Trophoblast cell (in vitro differentiated cells and primary cell): ENCODE results near the gene OLFML3.

Source experiments
- DNase-seq, 2 donors: peaks; one replicate each; pipeline ENCODE4 v3.0.0-alpha.2; 2016
- H2AFZ ChIP-seq: 2 replicates; pipeline ENCODE4 v1.6.1; 2013; ENCODE audit warnings: low read length, moderate library complexity, mild to moderate bottlenecking; ENCODE audit not compliant: insufficient read depth, poor library complexity
- H2AK5ac ChIP-seq: 2 replicates; pipeline ENCODE4 v1.6.1; 2013; ENCODE audit warnings: mild to moderate bottlenecking, low read length
- H2BK120ac ChIP-seq: 2 replicates; pipeline ENCODE4 v1.6.1; 2013; ENCODE audit warnings: low read length, mild to moderate bottlenecking, moderate library complexity; ENCODE audit not compliant: insufficient read depth, poor library complexity
- H2BK12ac ChIP-seq: 2 replicates; pipeline ENCODE4 v1.6.1; 2013; ENCODE audit warnings: mild to moderate bottlenecking, low read length, moderate library complexity
- H2BK5ac ChIP-seq: 2 replicates; pipeline ENCODE4 v1.6.1; 2013; ENCODE audit warnings: low read length, low read depth, moderate library complexity, mild to moderate bottlenecking; ENCODE audit not compliant: poor library complexity
- H3K14ac ChIP-seq: 2 replicates; pipeline ENCODE4 v1.6.1; 2013; ENCODE audit warnings: mild to moderate bottlenecking, low read length
- H3K18ac ChIP-seq: 2 replicates; pipeline ENCODE4 v1.6.1; 2013; ENCODE audit warnings: mild to moderate bottlenecking, low read length
- H3K23ac ChIP-seq: 2 replicates; pipeline ENCODE4 v1.6.1; 2013; ENCODE audit warnings: low read length
- H3K27ac ChIP-seq: 2 replicates; pipeline ENCODE4 v1.5.1; 2013; ENCODE audit warnings: low read depth, mild to moderate bottlenecking, inconsistent platforms, low read length, moderate library complexity
- H3K27me3 ChIP-seq: 2 replicates; pipeline ENCODE4 v1.6.1; 2013; ENCODE audit warnings: inconsistent platforms, mild to moderate bottlenecking, low read length, moderate library complexity; ENCODE audit not compliant: insufficient read depth
- H3K36me3 ChIP-seq, 2 experiments: 1 replicate in 1 of 2; 2 replicates in 1 of 2; pipeline ENCODE4 v1.6.1; 2013; ENCODE audit warnings: low read length in 2 of 2, mild to moderate bottlenecking in 2 of 2, moderate library complexity in 1 of 2; ENCODE audit not compliant: insufficient read depth in 2 of 2, control insufficient read depth in 1 of 2
- H3K4ac ChIP-seq: 2 replicates; pipeline ENCODE4 v1.6.1; 2013; ENCODE audit warnings: low read depth, mild to moderate bottlenecking, low read length, moderate library complexity
- H3K4me1 ChIP-seq, 2 experiments: 1 replicate in 1 of 2; 2 replicates in 1 of 2; pipeline ENCODE4 v1.6.1; 2013; ENCODE audit warnings: low read length in 2 of 2, mild to moderate bottlenecking in 2 of 2, moderate library complexity in 1 of 2; ENCODE audit not compliant: insufficient read depth in 2 of 2, control insufficient read depth in 1 of 2
- H3K4me2 ChIP-seq: 2 replicates; pipeline ENCODE4 v1.6.1; 2013; ENCODE audit warnings: inconsistent platforms, mild to moderate bottlenecking, low read length, moderate library complexity
- H3K4me3 ChIP-seq: 2 replicates; pipeline ENCODE4 v1.5.1; 2013; ENCODE audit warnings: mild to moderate bottlenecking, low read depth, low read length, inconsistent platforms
- H3K79me1 ChIP-seq: one replicate; pipeline ENCODE4 v1.6.1; 2013; ENCODE audit warnings: low read length
- H3K79me2 ChIP-seq: 2 replicates; pipeline ENCODE4 v1.6.1; 2013; ENCODE audit warnings: low read length, mild to moderate bottlenecking; ENCODE audit not compliant: control insufficient read depth, insufficient read depth, poor library complexity
- H3K9ac ChIP-seq: 2 replicates; pipeline ENCODE4 v1.6.1; 2013; ENCODE audit warnings: mild to moderate bottlenecking, low read length
- H3K9me3 ChIP-seq: 2 replicates; pipeline ENCODE4 v1.6.1; 2013; ENCODE audit warnings: low read depth, mild to moderate bottlenecking, control low read depth, inconsistent platforms, low read length; ENCODE audit not compliant: insufficient read depth
- H4K12ac ChIP-seq: 2 replicates; pipeline ENCODE4 v1.6.1; 2013; ENCODE audit warnings: low read depth, mild to moderate bottlenecking, low read length, moderate library complexity
- H4K8ac ChIP-seq: 2 replicates; pipeline ENCODE4 v1.6.1; 2013; ENCODE audit warnings: low read depth, mild to moderate bottlenecking, low read length, moderate library complexity
- H4K91ac ChIP-seq: one replicate; pipeline ENCODE4 v1.6.1; 2013; ENCODE audit warnings: low read depth, mild to moderate bottlenecking, low read length, moderate library complexity
- WGBS: extraction: QIAGEN DNeasy Blood & Tissue Kit; methylation state at CpG from one replicate; pipeline ENCODE4 v1.1.7; 2013; ENCODE audit warnings: missing lambda C conversion rate; ENCODE audit not compliant: insufficient read length, insufficient coverage; ENCODE audit errors: extremely low coverage; 5-methylcytosine and 5-hydroxymethylcytosine counted together

OLFML3 gene

DNA sequence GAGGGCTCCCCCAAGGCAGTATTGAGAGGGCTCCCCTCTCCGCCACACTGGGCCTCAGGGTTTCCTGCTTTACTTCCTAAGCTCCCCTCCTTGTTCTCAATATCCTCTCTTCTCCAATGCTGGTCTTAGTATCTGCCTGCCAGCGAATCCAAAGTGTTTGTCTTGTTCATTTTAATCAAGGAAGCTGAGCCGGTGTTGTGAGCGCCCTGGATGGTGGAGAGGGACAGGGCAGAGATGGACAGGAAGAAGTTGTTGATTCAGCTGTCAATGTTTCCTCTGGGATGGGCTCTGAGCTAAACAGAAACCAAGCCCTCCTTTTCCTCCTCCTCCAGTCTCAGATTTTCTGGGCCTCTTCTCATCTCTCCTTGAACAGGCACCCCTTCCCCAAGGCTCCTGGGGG lies 5.4 kb downstream of the OLFML3 start:
- Histone ChIP-seq H4K12ac (no peak overlapping the region), H2BK120ac (peak overlapping the region; percentile 24), H3K14ac (no peak overlapping the region), H4K8ac (no peak overlapping the region), H3K79me1 (peaks cover 30% of the 10 kb centered on the region), H2AK5ac (no peak overlapping the region), H3K9me3 (peaks cover 12% of the 10 kb centered on the region), H2AFZ (no peak overlapping the region), H2BK12ac (peak overlapping the region; percentile 45), H3K27me3 (no peaks in the 10 kb centered on the region), H3K27ac (no peak overlapping the region), H3K79me2 (peaks cover 22% of the 10 kb centered on the region), H3K18ac (no peak overlapping the region), H3K4me2 (no peak overlapping the region), H3K4me3 (no peak overlapping the region), H3K4ac (no peak overlapping the region), H4K91ac (peak overlapping the region; percentile 45), H3K9ac (no peak overlapping the region), H3K23ac (no peak overlapping the region), H3K4me1 (peaks cover 35 to 37% of the 10 kb centered on the region in 2 experiments), H2BK5ac (no peak overlapping the region), H3K36me3 (peaks cover 3 to 4% of the 10 kb centered on the region in 2 experiments)
- WGBS, result no CpG with 5 or more reads among the region's 4 CpGs
- DNase-seq, result no peak

DNA sequence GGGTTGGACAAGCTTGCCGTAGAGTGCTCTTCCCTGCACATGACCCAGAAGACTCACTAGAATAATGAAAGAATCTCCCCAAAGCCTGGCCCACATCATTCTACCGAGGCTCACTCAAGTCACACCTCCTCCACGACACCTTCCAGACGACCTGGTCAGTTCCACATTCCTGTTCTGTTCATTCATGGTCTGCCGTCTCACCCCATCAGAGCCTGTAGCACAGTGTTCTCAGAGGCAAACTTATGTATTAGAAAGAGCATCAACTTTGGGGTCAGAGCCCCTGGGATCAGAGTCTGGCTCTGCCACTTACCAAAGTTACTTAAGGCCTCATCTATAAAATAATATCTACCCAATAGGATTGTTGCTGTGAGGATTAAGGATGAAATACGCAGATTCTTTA lies 7.5 kb downstream of the OLFML3 start:
- DNase-seq, result no peak
- Histone ChIP-seq H3K9ac (no peak overlapping the region), H3K23ac (no peak overlapping the region), H3K4me2 (no peak overlapping the region), H3K79me2 (peaks cover 8% of the 10 kb centered on the region), H3K4me3 (no peak overlapping the region), H2BK120ac (no peak overlapping the region), H2BK5ac (no peak overlapping the region), H3K36me3 (no peaks in the 10 kb centered on the region), H2AK5ac (no peak overlapping the region), H3K79me1 (peaks cover 16% of the 10 kb centered on the region), H4K91ac (no peak overlapping the region), H3K27me3 (no peaks in the 10 kb centered on the region), H3K4ac (no peak overlapping the region), H3K14ac (no peak overlapping the region), H2AFZ (no peak overlapping the region), H4K12ac (no peak overlapping the region), H3K9me3 (peaks cover 12% of the 10 kb centered on the region), H3K27ac (no peak overlapping the region), H3K18ac (no peak overlapping the region), H4K8ac (no peak overlapping the region), H2BK12ac (no peak overlapping the region), H3K4me1 (peaks cover 17 to 18% of the 10 kb centered on the region in 2 experiments)
- no CpG with 5 or more reads among the region's 6 CpGs for WGBS

DNA sequence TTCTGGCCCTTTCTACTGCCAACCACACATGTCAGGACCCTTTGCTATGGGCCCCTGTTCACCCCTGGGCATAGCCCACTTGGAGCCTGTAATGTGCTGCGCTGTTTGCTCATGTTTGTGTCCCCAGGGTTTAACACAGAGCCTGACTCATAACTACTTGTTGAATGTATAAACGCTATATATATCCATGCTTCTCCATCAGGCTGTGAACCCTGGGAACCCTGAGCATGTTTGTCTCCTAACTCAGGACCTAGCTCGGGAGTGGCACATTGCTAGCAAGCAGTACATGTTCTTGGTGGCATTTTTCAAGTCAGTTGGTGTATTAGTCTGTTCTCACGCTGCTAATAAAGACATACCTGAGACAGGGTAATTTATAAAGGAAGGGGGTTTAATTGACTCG lies 8.0 kb downstream of the OLFML3 start:
- no peak overlapping the region for H3K18ac ChIP-seq
- no CpG with 5 or more reads among the region's 5 CpGs for WGBS
- peaks cover 6% of the 10 kb centered on the region for H3K79me2 ChIP-seq
- no peak overlapping the region for H2BK12ac ChIP-seq
- no peaks in the 10 kb centered on the region for H3K27me3 ChIP-seq
- H3K4me3 ChIP-seq, result no peak overlapping the region
- H4K12ac ChIP-seq, result no peak overlapping the region
- no peak overlapping the region for H3K9ac ChIP-seq
- H3K36me3 ChIP-seq, result no peaks in the 10 kb centered on the region
- H3K4me1 ChIP-seq, result peaks cover 13 to 14% of the 10 kb centered on the region in 2 experiments
- peaks cover 11% of the 10 kb centered on the region for H3K79me1 ChIP-seq
- no peak overlapping the region for H4K8ac ChIP-seq
- H3K9me3 ChIP-seq, result peaks cover 12% of the 10 kb centered on the region
- no peak overlapping the region for H4K91ac ChIP-seq
- DNase-seq, result no peak
- no peak overlapping the region for H3K4ac ChIP-seq
- H3K23ac ChIP-seq, result no peak overlapping the region
- H3K4me2 ChIP-seq, result no peak overlapping the region
- H2BK120ac ChIP-seq, result no peak overlapping the region
- H2AK5ac ChIP-seq, result no peak overlapping the region
- H2AFZ ChIP-seq, result no peak overlapping the region
- H2BK5ac ChIP-seq, result no peak overlapping the region
- H3K27ac ChIP-seq, result no peak overlapping the region
- no peak overlapping the region for H3K14ac ChIP-seq

DNA sequence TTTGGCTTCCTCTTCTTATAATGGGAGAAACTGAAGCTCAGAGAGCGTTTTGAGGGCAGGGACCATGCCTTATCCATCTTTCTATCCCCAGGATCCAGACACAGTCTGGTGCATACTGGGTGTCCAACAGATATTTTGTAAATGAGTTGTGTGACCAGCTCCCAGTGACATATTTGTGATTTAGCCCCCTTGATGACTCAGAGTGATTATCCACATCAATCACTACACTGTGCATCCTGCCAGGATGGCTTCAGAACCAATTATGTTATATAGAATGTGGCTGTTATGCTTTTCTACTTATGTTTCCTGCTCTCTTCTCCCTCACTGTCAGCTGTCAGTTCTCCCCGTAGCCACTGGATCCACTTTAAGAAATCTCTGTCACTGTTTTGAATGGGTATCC lies 11.3 kb downstream of the OLFML3 start:
- H2AK5ac ChIP-seq, result no peak overlapping the region
- H3K79me1 ChIP-seq, result no peaks in the 10 kb centered on the region
- no peaks in the 10 kb centered on the region for H3K79me2 ChIP-seq
- no peak overlapping the region for H3K27ac ChIP-seq
- no peak overlapping the region for H2BK120ac ChIP-seq
- no peak overlapping the region for H2BK12ac ChIP-seq
- no peaks in the 10 kb centered on the region for H3K27me3 ChIP-seq
- no CpG with 5 or more reads among the region's 2 CpGs for WGBS
- no peaks in the 10 kb centered on the region for H3K4me1 ChIP-seq
- H4K8ac ChIP-seq, result no peak overlapping the region
- no peak overlapping the region for H2BK5ac ChIP-seq
- no peak overlapping the region for H3K18ac ChIP-seq
- H3K9ac ChIP-seq, result no peak overlapping the region
- DNase-seq, result no peak
- H3K23ac ChIP-seq, result no peak overlapping the region
- H3K4me2 ChIP-seq, result no peak overlapping the region
- H3K4me3 ChIP-seq, result no peak overlapping the region
- H3K9me3 ChIP-seq, result peaks cover 17% of the 10 kb centered on the region
- H3K36me3 ChIP-seq, result no peaks in the 10 kb centered on the region
- H3K4ac ChIP-seq, result no peak overlapping the region
- H4K91ac ChIP-seq, result no peak overlapping the region
- H4K12ac ChIP-seq, result no peak overlapping the region
- no peak overlapping the region for H2AFZ ChIP-seq
- no peak overlapping the region for H3K14ac ChIP-seq
